NCI-H1930 (cell line): ENCODE measurements around the gene TBC1D2B.

Experiments
- DNase-seq, 2 experiments: peaks; one replicate each; lab custom pipeline; 2025; lab: John Stamatoyannopoulos, UW

The TBC1D2B gene

DNA sequence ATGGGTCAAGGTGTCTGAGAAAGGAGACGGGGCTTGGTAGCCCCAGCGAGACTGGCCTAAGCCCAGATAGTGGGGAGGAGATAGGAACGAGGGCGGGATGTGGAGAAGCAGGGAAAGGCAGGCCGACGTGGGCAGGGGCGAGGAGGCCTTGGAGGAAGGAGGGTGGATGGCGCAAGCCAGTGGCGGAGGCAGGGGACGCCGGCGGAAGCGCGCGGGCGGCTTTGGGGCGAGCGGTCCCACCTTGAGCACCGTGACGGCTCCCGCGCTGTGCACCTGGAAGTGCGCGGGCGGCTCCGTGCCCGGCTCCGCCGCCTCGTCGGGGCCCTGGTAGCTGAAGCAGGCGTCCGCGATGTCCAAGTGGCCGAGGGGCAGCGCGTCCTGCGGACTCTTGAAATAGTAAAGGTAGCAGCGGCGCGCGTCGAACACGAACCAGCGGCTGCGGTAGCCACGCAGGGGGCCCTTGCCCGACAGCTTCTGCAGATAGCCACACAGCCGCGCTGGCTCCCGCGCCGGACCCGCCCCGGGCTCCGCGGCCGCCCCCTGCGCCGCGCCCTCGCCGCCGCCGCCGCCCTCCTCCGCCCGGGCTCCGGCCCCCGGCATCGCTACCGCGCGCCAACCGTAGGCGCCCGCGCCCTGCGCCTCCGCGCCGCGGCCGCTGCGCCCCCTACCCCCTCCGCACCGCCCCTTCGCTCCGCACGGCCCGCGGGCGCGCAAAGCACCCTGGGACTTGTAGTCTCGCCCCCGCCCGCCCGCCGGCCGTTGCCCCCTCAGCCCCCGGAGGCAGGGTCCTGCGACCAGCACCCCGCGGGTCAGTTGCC lies at the start of gene TBC1D2B:
TSS of gene TBC1D2B (minus strand) at position 659 of the 818 bp plus-strand sequence. CDS start at position 600, 59 bp downstream.
- DNase-seq = peak; percentile 36 to 59

DNA sequence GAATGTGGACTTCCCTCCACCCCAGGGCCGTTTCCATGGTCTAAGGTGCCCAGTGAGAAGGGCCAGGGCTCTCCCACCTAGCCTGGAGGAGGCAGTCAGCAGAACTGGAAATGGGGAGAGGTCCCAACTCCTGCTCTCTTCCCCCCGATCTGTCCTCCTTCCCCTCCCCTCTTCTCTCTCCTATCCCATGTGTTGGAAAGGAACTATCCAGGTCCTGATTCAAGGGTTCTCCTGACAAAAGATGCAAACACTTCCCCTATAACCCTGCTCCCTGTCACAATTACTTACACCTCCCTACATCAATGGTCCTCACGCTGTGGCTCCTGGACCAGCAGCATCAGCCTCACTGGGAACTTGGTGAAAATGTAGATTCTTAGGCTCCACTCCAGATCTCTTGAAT lies 47.8 kb upstream of the TBC1D2B start:
- no peak for DNase-seq

DNA sequence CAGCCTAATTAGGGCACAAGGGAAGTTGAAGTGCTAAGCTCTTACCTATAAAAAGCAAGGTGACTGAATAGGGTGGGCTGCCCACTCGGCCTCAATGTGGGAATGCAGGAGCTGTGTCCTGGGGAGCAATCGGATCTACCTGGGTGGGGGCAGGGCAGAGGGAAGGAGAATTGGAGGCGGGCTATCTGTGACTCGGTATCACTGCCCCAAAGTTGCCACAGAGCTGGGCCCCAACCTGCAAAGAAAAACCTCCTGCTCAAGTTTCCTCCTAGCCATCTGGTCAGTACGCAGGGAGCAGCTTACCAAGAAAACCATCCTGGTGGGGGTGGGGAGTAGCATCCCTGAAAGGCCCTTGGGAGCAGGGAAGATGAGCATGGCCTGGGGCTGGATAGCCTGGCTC lies 43.0 kb upstream of the TBC1D2B start:
- no peak for DNase-seq

DNA sequence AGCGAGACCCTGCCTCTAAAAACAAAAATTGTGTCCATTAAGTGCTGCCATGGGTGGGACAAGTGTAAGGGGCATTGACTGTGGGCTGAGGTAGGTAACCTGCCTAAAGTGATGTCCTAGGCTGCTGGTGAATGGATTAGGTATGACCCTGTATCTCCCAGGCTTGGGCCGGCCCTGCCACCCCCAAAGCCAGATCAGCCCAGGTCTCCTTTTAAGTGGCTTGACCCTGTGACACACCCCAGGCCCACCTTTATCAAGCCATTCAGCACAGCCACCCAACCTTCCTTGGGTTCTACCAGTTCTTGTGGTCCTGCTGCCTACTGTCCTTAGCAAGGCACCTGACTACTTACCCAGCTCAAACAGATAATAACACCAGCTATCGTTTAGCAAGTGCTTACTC lies 35.0 kb upstream of the TBC1D2B start:
- DNase-seq = no peak

DNA sequence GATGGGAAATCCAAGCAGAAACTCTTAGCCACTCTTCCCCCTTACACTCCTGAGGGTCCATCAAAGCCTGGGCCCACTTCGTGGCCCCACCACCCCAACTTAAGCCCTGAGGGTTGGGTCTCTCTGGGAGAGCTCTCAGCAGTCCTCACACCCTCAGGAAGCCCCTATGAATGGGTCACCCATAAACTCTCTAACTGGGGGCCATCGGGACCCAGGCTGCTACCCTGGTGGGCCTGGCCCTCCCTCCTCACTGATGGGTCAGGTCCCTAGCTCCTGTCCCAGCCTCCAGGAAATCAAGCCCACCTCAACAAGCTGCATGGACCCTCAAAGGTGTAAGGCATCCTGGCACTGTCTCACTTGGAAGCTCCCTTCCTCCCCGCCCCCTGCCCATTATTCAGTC lies 34.3 kb upstream of the TBC1D2B start:
- no peak for DNase-seq

DNA sequence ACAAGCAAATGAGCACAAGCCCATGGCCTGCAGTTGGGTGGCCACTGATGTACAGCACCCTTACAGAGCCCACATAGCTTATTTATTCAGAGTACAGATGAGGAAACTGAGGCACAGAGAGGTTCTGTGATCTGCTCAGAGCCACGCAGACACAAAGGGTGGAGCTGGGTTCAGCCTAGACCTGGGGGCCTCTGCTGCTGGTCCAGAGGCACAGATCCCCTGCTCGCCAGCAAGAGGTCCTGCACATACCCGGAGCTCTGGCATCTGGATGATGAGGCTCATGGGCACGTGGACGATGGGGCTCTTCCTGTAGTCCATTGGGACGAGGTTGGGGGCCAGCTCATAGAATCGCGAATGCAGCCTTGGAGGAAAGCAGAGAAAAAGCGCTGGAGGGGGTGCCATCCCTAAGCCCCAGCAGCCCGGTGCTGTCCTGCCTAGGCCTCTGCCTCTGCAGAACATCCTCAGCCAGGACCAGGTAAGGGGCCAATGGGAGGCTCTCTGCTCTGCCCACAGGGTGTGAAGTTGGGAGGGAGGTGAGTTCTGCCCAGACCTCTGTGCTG lies 33.5 kb upstream of the TBC1D2B start:
- no peak for DNase-seq

DNA sequence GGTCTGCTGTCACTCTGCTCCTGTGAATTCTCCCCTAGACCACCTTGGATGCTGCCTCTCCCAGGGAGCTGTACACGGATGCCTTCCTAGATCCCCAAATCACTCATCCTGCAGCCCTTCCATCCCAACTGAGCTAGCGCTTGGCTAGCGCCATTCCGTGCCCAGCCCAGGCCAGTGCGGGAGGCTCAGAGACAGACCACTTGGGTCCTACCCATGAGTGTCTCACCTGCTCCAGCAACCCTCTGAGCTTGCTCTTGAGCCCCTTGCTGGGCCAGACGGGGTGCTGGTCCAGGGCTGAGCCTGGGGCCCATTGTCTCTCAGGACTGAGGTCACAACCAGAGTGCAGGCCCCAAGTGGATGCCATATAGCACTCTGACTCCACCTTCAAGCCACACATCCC lies 32.6 kb upstream of the TBC1D2B start:
- no peak for DNase-seq

DNA sequence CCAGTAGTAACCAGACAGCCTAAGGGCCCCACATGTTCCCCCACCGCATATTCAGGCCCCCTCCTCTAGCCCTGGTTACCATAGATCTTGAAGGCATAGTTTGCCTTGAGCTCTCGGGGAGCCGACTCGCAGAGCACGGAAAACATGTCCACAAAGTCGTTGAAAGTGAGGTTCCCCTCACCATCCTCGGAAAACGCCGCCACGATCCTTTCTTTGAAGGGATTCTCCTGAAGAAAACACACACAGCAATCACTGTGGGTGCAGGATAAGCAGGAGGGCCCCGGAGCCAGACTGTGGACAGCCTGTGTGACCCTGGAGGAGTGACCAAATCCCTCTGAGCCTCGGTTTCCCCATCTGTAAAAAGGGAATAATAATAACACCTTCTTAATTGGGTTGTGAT lies 31.6 kb upstream of the TBC1D2B start:
- DNase-seq = no peak

DNA sequence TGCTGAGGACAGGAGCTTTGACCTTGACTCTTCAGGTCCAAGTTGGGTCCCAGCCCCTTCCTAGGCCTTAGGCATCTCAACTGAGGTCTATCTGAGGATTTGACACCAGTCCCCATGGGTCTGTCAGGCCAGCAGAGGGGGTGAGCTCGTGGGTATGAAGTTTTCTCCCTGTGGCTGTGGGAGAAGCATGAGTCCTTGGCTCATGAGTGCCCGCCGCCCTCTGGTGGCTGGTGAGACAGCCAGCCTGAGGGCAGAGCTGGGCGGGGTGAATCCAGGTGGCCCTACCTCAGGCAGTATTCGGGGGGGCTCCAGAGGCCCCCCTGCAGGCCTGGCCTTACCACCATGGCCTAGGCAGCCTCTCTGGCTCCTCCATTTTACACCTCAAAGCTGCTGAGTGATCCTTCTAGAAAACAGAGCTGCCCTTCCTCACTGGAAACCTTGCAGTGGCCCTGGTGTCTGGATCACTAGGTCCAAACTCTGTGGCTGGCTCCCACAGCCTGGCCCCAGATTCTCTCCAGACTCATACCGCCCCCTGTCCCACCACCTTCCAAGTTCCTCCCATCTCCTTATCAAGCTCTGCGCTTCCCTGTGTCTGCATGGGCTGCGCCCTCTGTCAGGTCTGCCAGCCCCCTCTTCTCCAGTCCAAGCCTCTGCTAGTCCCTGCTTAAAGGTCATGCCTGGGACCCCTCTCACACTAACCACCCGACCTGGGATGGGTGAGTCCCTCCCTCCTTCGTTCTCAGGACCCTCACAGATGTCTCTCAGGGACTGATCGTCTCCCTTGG lies 31.0 kb upstream of the TBC1D2B start:
- DNase-seq = peak in 1 of 2 experiments; percentile 22

GRCh38 chr15:78107471-78107870 lies 30.0 kb upstream of the TBC1D2B start:
- no peak for DNase-seq

- DNase-seq = no peak
Observed at GRCh38 chr15:78105476-78106241, 28.1 kb upstream of the TBC1D2B start.

GRCh38 chr15:78104566-78105475 lies 27.3 kb upstream of the TBC1D2B start:
- DNase-seq = no peak

- DNase-seq = no peak
Observed at GRCh38 chr15:78104119-78104479, 26.6 kb upstream of the TBC1D2B start.

DNA sequence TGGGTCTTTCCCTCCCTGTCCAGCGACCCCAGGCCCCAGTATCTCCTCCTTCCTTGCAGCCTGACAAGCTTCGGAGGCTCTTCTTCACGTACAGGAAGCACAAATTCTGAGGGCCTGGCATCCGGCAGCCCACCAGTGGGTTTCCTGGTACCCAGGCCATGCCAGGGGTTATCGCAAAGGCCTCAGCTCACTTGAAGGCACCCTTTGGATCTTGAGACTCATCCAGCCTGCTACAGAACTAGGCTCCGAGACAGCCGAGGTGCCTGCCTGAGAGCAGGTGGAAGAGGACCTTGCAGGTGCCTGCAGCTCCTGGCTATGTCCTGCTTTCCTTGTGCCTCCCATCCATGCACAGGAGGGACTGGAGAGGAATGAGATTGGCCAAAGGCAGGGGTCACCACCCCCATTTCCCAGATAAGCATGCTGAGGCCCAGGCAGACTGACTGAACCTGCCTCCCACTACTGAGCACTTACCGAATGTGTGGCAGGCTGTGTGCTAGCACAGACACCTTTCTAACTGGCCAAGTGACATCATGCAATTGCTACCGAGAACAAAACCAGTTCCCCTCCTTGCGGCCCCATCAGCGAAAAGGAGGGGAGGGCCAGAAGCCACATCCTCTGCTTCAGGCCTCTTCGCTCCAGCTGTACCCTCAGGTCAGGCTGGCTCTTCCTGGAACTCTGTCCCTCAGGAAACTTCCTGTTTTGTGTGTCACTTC lies 26.1 kb upstream of the TBC1D2B start:
- DNase-seq = no peak

GRCh38 chr15:78102741-78103140 lies 25.2 kb upstream of the TBC1D2B start:
- no peak for DNase-seq

DNA sequence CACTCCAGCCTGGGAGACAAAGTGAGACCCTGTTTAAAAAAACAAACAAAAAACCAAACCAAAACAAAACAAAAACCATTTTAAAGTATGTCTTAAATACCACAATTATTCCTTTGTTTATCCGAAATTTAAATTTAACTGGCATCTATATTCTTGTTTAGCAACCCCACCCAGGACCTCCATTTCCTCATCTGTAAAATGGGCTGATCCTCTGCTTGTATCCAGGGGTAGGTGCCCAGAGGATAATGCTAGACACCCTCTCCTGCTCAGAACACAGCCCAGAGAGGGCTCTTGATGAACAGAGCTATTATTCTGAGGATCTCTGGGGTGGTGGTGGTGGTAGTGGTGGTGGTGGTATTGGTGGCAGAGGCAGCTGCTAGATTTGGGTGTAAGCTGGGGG lies 24.7 kb upstream of the TBC1D2B start:
- DNase-seq = no peak

DNA sequence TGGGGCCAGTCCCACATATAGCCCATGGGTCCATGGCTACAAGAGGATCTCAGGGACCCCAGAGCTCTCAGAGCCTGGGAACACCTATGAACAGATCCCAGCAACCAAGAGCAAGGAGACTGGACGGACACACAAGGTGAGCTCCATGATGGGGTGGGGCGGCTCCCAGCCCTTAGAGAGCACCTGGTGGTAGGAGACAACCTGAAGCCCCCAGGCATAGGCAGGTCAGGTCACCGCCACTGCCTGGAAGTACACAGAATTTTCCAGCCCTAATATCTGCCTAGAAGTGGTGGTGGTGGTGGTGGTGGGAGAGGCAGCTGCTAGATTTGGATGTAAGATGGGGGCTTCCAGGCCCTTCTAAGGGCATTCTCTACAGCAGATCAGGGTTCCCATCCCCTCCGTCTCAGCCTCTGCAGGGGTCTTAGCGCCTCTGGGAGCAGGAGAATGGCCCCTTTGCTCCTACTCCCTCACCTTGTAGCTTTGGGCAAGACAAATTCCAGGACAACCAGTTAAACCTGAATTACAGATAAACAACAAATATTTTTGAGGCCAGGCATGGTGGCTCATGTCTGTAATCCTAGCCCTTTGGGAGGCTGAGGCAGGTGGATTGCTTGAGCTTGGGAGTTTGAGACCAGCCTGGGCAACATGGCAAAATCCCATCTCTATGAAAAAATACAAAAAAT lies 24.1 kb upstream of the TBC1D2B start:
- no peak for DNase-seq

DNA sequence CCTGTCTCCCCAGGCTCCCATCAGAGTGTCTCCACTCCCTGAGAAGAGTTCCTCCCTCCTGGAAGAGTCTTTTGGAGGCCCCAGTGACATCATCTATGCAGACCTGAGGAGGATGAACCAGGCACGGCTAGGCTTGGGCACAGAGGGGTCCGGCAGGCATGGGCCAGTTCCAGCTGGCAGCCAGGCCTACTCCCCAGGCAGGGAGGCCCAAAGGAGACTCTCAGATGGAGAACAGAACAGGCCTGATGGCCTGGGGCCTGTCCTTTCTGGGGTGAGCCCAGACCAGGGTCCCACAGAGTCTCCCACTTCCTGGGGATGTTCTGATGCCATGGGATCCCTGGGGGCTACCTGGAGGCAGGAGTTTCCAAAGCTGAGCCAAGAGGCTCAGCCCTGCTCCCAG lies 23.4 kb upstream of the TBC1D2B start:
- no peak for DNase-seq

DNA sequence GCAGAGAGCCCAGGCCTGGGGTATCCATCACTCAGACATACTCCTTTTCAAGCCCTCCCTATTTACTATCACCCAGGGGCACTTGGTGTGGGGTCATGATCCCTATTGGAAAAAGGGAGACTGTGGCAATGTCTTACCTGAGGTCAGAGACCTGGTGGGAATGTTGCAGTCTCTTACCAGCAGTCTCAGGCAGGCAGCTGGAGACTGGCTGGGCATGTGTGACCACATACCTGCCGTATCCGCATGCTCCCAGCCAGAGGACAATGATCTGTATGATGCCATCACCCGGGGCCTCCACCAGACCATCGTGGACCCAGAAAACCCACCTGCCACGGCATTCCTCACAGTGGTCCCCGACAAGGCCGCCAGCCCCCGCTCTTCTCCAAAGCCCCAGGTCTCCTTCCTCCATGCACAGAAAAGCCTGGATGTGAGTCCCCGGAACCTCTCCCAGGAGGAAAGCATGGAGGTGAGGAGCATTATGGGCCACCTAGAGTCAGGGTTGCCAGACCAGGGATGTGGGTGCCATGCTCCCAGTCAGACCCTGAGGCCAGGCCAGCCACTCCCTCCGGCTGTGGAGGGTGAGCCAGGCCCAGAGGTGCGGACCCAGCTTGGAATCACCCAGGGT lies 20.7 kb upstream of the TBC1D2B start:
- DNase-seq = no peak

GRCh38 chr15:78097667-78098066 lies 20.2 kb upstream of the TBC1D2B start:
- DNase-seq = no peak
